ENCODE measurements around the gene CYBRD1.

The CYBRD1 gene

DNA sequence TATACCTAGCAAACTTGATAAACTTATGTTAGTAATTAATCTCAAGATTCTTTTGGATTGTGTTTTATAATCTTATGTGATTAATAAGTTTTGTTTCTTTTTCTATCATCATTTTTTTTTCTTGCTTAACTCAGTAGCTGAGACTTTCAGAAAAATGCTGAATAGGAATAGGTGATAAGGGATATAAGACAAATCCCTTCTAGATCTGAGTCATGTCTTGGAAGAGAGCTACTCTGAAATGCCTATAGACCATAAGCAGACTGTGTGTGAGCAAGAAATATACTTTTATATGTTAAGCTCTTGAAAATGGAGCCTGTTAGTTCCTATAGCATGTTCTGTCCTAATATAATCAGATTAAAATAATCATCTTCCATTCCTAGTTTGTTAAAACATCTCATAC is 29.6 kb downstream of the CYBRD1 start:
- Histone ChIP-seq H3K27ac (ENCODE audit: low read length) (no peak overlapping the region), H3K4me1 (ENCODE audit: control insufficient read depth, insufficient read depth, low read length) (no peaks in the 10 kb centered on the region), H3K27me3 (ENCODE audit: control insufficient read depth, insufficient read depth, low read length) (no peaks in the 10 kb centered on the region; the same call in 1 of the 2 replicates), H3K9me3 (ENCODE audit: control insufficient read depth, insufficient read depth, low read length) (no peaks in the 10 kb centered on the region), H3K4me3 (ENCODE audit: low read length) (no peak overlapping the region), H3K36me3 (ENCODE audit: control insufficient read depth, insufficient read depth, low read length) (no peaks in the 10 kb centered on the region)
- no peak for DNase-seq (ENCODE audit: low read depth, low spot score)

DNA sequence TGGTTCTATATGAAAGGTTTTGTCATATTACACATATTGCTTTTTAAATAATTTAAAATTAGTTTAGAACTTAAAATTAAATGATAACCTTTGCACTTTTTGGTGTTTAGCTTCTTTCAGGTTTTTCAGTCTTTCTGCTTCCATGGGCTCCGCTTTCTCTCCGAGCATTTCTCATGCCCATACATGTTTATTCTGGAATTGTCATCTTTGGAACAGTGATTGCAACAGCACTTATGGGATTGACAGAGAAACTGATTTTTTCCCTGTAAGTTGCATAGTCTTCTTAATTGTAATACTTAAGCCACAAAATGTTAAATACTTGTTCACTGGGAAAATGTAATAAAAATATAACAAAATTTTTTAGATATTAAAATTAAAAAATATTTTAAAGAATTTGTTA is 31.0 kb downstream of the CYBRD1 start:
- Histone ChIP-seq H3K27me3 (ENCODE audit: control insufficient read depth, insufficient read depth, low read length) (no peaks in the 10 kb centered on the region; the same call in 1 of the 2 replicates), H3K4me1 (ENCODE audit: control insufficient read depth, insufficient read depth, low read length) (no peaks in the 10 kb centered on the region), H3K9me3 (ENCODE audit: control insufficient read depth, insufficient read depth, low read length) (no peaks in the 10 kb centered on the region), H3K27ac (ENCODE audit: low read length) (no peak overlapping the region), H3K4me3 (ENCODE audit: low read length) (no peak overlapping the region), H3K36me3 (ENCODE audit: control insufficient read depth, insufficient read depth, low read length) (no peaks in the 10 kb centered on the region)
- WGBS (ENCODE audit: insufficient coverage, insufficient read length): no CpG with 5 or more reads among the region's 2 CpGs
- DNase-seq (ENCODE audit: low read depth, low spot score): no peak

DNA sequence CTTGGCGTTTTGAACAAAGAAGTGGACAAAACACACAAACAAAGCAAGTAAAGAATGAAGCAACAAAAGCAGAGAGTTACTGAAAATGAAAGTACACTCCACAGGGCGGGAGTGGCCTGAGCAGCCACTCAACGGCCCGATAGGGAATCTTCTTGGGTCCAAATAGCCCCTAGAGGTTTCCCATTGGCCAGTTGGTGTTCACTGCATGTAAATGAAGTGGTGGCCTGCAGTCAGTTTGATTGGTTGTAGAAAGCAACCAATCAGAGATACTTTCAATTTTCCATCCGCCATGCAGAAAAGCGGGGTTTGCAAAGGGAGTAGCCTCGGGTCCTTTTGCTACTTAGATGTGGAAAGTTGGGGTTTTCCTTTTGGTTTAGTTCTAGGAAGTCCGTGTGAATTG is 31.6 kb downstream of the CYBRD1 start:
- Histone ChIP-seq H3K9me3 (ENCODE audit: control insufficient read depth, insufficient read depth, low read length) (no peaks in the 10 kb centered on the region), H3K4me3 (ENCODE audit: low read length) (no peak overlapping the region), H3K27me3 (ENCODE audit: control insufficient read depth, insufficient read depth, low read length) (no peaks in the 10 kb centered on the region; the same call in 1 of the 2 replicates), H3K36me3 (ENCODE audit: control insufficient read depth, insufficient read depth, low read length) (no peaks in the 10 kb centered on the region), H3K27ac (ENCODE audit: low read length) (no peak overlapping the region), H3K4me1 (ENCODE audit: control insufficient read depth, insufficient read depth, low read length) (no peaks in the 10 kb centered on the region)
- no peak for DNase-seq (ENCODE audit: low read depth, low spot score)
- no CpG with 5 or more reads among the region's 8 CpGs for WGBS (ENCODE audit: insufficient coverage, insufficient read length)

DNA sequence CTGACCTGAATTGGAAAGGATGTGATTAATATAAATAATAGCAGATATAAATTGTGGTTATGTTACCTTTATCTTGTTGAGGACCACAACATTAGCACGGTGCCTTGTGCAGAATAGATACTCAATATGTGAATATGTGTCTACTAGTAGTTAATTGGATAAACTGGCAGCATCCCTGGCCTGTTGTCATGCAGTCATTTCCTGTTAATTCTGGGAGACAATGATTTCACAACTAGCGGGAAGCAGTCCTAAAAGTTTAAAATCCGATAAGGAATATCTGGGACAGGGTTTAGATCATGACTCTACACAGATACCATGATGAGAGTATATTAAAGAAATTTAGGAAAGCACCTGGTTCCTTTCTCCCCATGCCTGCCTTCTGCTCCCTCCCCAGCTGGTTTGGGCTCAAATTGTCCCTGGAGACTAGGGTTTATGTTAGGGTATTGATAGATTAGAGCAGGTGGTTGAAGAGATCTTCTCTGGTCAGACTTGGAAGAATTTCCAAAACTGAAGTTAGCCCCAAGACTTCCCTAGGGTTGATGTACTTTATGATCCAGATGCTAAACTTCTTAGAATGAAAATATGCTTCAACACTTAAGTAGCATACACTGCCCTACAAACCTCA is 32.8 kb downstream of the CYBRD1 start:
- Histone ChIP-seq H3K9me3 (ENCODE audit: control insufficient read depth, insufficient read depth, low read length) (no peaks in the 10 kb centered on the region), H3K27me3 (ENCODE audit: control insufficient read depth, insufficient read depth, low read length) (no peaks in the 10 kb centered on the region; the same call in 1 of the 2 replicates), H3K4me3 (ENCODE audit: low read length) (no peak overlapping the region), H3K27ac (ENCODE audit: low read length) (no peak overlapping the region), H3K36me3 (ENCODE audit: control insufficient read depth, insufficient read depth, low read length) (no peaks in the 10 kb centered on the region), H3K4me1 (ENCODE audit: control insufficient read depth, insufficient read depth, low read length) (no peaks in the 10 kb centered on the region)
- DNase-seq (ENCODE audit: low read depth, low spot score): no peak
- no CpG with 5 or more reads among the region's 3 CpGs for WGBS (ENCODE audit: insufficient coverage, insufficient read length)

DNA sequence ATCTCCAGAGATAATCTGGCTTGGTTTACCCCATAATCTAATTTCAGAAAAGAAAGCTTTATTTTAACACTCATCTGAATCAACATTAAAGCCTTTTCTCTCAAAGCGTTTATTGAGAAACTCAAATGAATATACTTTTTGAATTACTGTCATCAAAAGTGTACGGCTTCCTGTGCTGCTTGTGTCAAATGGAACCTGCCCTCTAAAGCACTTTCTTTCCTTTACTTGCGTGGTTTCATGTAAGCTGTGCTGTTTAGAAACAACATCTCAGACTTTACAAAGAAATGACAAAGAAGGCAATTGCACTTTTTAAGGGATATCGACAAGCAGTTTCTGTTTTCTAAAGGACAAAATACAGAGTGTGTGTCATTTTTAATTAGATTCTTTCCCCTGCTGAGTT is 35.1 kb downstream of the CYBRD1 start:
- no peak for DNase-seq (ENCODE audit: low read depth, low spot score)
- Histone ChIP-seq H3K4me1 (ENCODE audit: control insufficient read depth, insufficient read depth, low read length) (no peaks in the 10 kb centered on the region), H3K27ac (ENCODE audit: low read length) (no peak overlapping the region), H3K36me3 (ENCODE audit: control insufficient read depth, insufficient read depth, low read length) (no peaks in the 10 kb centered on the region), H3K4me3 (ENCODE audit: low read length) (no peak overlapping the region), H3K9me3 (ENCODE audit: control insufficient read depth, insufficient read depth, low read length) (no peaks in the 10 kb centered on the region), H3K27me3 (ENCODE audit: control insufficient read depth, insufficient read depth, low read length) (no peaks in the 10 kb centered on the region; the same call in 1 of the 2 replicates)
- no CpG with 5 or more reads among the region's 4 CpGs for WGBS (ENCODE audit: insufficient coverage, insufficient read length)

DNA sequence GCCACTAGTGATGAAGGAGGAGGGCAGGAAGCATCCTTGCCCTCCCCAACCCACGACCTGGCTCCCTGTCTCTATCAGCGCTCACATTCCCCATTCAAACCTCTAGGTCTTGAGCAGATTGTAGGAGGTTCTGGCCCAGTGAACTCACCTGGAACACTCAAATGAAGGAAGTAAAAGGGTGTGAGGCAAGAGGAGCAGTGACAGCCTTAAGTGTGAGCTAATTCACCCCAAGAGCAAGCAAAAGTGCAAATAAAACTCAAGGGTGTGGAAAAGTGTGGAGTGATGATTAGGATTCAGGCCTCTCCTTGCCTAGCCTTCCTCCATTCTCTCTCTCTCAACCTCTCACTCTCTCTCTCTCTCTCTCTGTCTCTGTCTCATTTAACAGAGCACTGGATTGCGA is 41.0 kb downstream of the CYBRD1 start:
- DNase-seq (ENCODE audit: low read depth, low spot score): no peak
- WGBS (ENCODE audit: insufficient coverage, insufficient read length): no CpG with 5 or more reads among the region's 3 CpGs
- Histone ChIP-seq H3K4me1 (ENCODE audit: control insufficient read depth, insufficient read depth, low read length) (no peaks in the 10 kb centered on the region), H3K27ac (ENCODE audit: low read length) (no peak overlapping the region), H3K4me3 (ENCODE audit: low read length) (no peak overlapping the region), H3K27me3 (ENCODE audit: control insufficient read depth, insufficient read depth, low read length) (no peaks in the 10 kb centered on the region), H3K36me3 (ENCODE audit: control insufficient read depth, insufficient read depth, low read length) (no peaks in the 10 kb centered on the region), H3K9me3 (ENCODE audit: control insufficient read depth, insufficient read depth, low read length) (no peaks in the 10 kb centered on the region)

DNA sequence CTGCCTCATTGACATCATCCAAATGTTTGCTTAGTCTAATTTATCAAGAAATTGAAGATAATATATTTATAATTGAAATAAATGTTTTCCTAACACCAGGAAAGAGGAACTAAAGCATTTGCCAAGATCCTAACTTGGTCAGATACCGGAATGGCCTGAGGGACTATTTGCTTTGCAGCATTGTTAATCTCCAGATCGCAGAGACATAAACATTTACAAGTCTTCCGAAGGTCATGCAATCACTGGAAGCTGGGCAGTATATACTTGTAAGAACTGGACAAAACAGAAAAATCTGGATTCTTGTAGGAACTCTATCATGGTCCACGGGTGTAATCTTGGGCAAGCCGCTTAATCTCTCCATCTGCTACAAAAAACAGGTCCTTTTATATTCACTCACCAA is 42.2 kb downstream of the CYBRD1 start:
- no peaks in the 10 kb centered on the region for H3K9me3 ChIP-seq (ENCODE audit: control insufficient read depth, insufficient read depth, low read length)
- WGBS (ENCODE audit: insufficient coverage, insufficient read length): no CpG with 5 or more reads among the region's 5 CpGs
- DNase-seq (ENCODE audit: low read depth, low spot score): no peak

DNA sequence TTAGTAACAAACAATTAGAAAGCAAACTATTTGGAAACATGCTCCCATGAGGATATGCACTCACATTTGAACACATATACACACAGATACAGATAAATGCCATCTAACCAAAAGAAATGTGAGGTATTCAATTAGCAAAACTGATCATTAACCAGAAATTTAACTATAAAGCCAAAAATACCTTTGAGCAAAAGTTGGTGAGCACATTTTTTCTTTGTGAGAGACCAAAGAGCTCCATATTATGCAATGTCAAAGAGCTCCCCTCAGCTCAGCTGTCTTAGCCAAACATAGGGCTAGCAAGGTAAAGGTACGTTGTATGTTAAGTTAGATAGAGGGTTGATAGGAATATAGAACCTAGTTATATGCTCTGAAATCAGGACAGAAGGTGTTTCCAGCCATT is 43.8 kb downstream of the CYBRD1 start:
- DNase-seq (ENCODE audit: low read depth, low spot score): no peak
- Histone ChIP-seq H3K4me1 (ENCODE audit: control insufficient read depth, insufficient read depth, low read length) (no peaks in the 10 kb centered on the region), H3K4me3 (ENCODE audit: low read length) (no peak overlapping the region), H3K27ac (ENCODE audit: low read length) (no peak overlapping the region), H3K36me3 (ENCODE audit: control insufficient read depth, insufficient read depth, low read length) (no peaks in the 10 kb centered on the region), H3K27me3 (ENCODE audit: control insufficient read depth, insufficient read depth, low read length) (no peaks in the 10 kb centered on the region), H3K9me3 (ENCODE audit: control insufficient read depth, insufficient read depth, low read length) (no peaks in the 10 kb centered on the region)
- no CpG with 5 or more reads among the region's 1 CpG for WGBS (ENCODE audit: insufficient coverage, insufficient read length)

More for the DNA sequence above, 42.2 kb downstream of the CYBRD1 start:
- no peak overlapping the region for H3K27ac ChIP-seq (ENCODE audit: low read length)
- H3K36me3 ChIP-seq (ENCODE audit: control insufficient read depth, insufficient read depth, low read length): no peaks in the 10 kb centered on the region
- no peaks in the 10 kb centered on the region for H3K27me3 ChIP-seq (ENCODE audit: control insufficient read depth, insufficient read depth, low read length)
- no peaks in the 10 kb centered on the region for H3K4me1 ChIP-seq (ENCODE audit: control insufficient read depth, insufficient read depth, low read length)
- no peak overlapping the region for H3K4me3 ChIP-seq (ENCODE audit: low read length)

DNA sequence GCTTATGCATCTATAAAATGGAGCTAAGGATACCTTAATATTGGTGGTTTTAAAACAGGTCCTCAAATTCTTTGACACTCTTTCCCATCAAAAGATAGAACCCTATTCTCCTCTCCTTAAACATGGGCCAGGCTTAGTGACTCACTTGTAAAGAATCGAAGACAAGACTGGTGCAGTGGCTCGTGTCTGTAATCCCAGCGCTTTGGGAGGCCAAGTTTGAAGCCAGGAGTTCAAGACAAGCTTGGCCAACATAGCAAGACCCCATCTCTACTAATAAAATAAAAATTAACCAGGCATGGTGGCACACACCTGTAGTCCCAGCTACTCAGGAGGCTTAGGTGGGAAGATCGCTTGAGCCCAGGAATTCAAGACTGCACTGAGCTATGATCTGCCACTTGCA is 44.5 kb downstream of the CYBRD1 start:
- H3K9me3 ChIP-seq (ENCODE audit: control insufficient read depth, insufficient read depth, low read length): no peaks in the 10 kb centered on the region
- H3K4me3 ChIP-seq (ENCODE audit: low read length): no peak overlapping the region
- WGBS (ENCODE audit: insufficient coverage, insufficient read length): no CpG with 5 or more reads among the region's 4 CpGs
- H3K27me3 ChIP-seq (ENCODE audit: control insufficient read depth, insufficient read depth, low read length): no peaks in the 10 kb centered on the region
- no peaks in the 10 kb centered on the region for H3K4me1 ChIP-seq (ENCODE audit: control insufficient read depth, insufficient read depth, low read length)
- DNase-seq (ENCODE audit: low read depth, low spot score): no peak
- no peak overlapping the region for H3K27ac ChIP-seq (ENCODE audit: low read length)
- no peaks in the 10 kb centered on the region for H3K36me3 ChIP-seq (ENCODE audit: control insufficient read depth, insufficient read depth, low read length)

DNA sequence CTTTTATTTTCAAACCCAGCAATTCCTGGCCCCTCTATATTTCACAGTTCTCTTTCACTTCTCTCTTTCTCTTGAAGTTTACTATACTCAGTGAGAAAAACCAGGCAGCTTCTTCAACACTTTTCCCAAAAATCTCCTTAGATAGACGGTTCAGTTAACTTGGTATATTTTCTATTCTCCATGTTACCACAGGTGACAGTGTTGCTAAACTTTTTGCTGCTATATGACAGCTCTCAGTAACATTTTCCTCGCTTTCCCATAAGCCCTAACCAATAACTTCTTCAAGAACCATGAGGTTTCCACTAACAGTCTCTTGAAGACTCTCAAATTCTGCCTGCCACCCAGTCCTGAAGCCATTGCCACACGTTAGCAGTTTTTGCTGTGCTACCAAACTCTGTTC is 45.8 kb downstream of the CYBRD1 start:
- no peak overlapping the region for H3K4me3 ChIP-seq (ENCODE audit: low read length)
- H3K4me1 ChIP-seq (ENCODE audit: control insufficient read depth, insufficient read depth, low read length): no peaks in the 10 kb centered on the region
- H3K36me3 ChIP-seq (ENCODE audit: control insufficient read depth, insufficient read depth, low read length): no peaks in the 10 kb centered on the region
- no CpG with 5 or more reads among the region's 3 CpGs for WGBS (ENCODE audit: insufficient coverage, insufficient read length)
- H3K27ac ChIP-seq (ENCODE audit: low read length): no peak overlapping the region
- H3K27me3 ChIP-seq (ENCODE audit: control insufficient read depth, insufficient read depth, low read length): no peaks in the 10 kb centered on the region
- no peak for DNase-seq (ENCODE audit: low read depth, low spot score)
- H3K9me3 ChIP-seq (ENCODE audit: control insufficient read depth, insufficient read depth, low read length): no peaks in the 10 kb centered on the region

DNA sequence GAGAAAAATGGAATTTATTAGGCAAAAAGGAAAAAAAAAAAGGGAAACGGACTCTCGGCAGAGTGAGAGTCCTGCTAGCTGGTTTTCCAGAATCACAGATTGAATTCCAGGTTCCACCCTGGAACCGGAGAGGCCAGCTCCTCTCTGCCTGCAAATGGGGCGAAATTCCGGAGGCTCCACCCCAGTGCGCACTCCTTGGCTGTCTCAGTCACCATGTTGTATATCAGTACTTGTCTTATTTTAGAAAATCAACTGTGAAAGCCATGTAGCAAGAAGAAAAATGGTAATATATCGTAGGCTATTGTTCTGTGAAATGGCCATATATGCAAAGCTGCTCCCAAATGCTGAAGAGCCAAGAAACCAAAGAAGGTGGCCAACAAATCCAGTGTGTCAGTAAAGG is 49.4 kb downstream of the CYBRD1 start:
- no CpG with 5 or more reads among the region's 7 CpGs for WGBS (ENCODE audit: insufficient coverage, insufficient read length)
- no peak for DNase-seq (ENCODE audit: low read depth, low spot score)
- Histone ChIP-seq H3K36me3 (ENCODE audit: control insufficient read depth, insufficient read depth, low read length) (no peaks in the 10 kb centered on the region), H3K4me3 (ENCODE audit: low read length) (no peak overlapping the region), H3K4me1 (ENCODE audit: control insufficient read depth, insufficient read depth, low read length) (no peaks in the 10 kb centered on the region), H3K9me3 (ENCODE audit: control insufficient read depth, insufficient read depth, low read length) (no peaks in the 10 kb centered on the region), H3K27me3 (ENCODE audit: control insufficient read depth, insufficient read depth, low read length) (no peaks in the 10 kb centered on the region), H3K27ac (ENCODE audit: low read length) (no peak overlapping the region)
